22Rv1 (cell line): ENCODE measurements around the gene PRSS36.
A peak's percentile ranks its signal among the peaks of the same experiment; 100 is the strongest.
"Not testable (repeated sequence)": the region's sequence is repeated elsewhere in the genome, so short reads cannot be mapped to it uniquely, and the experiment has no call there.

Source experiments
- H3K27ac ChIP-seq: fragments of 450-650 bp; 2 replicates; pipeline ENCODE4 v1.5.1; 2017
- CTCF ChIP-seq: fragments of 450-650 bp; IDR thresholded peaks from 2 replicates; pipeline ENCODE4 v1.5.1; 2017; ENCODE audit warnings: mild to moderate bottlenecking
- ZFX ChIP-seq: fragments of 450-650 bp; IDR thresholded peaks from 2 replicates; pipeline ENCODE4 v1.6.1; 2017; ENCODE audit warnings: antibody characterized with exemption, borderline replicate concordance

PRSS36 gene

GRCh38 chr16:31145398-31145990 is 4.4 kb downstream of the PRSS36 start:
- H3K27ac ChIP-seq: no peak overlapping the region
- no peak for TF ChIP-seq ZFX
- TF ChIP-seq CTCF: no peak

GRCh38 chr16:31144418-31144817 is 5.4 kb downstream of the PRSS36 start:
- not testable (repeated sequence) for H3K27ac ChIP-seq

GRCh38 chr16:31143694-31144148 is 6.1 kb downstream of the PRSS36 start:
- no peak for TF ChIP-seq CTCF
- no peak for TF ChIP-seq ZFX

GRCh38 chr16:31143011-31143693 is 6.7 kb downstream of the PRSS36 start:
- TF ChIP-seq ZFX (no peak), CTCF (no peak)

More at GRCh38 chr16:31143694-31144148, 6.1 kb downstream of the PRSS36 start:
- H3K27ac ChIP-seq: no peak overlapping the region

GRCh38 chr16:31142109-31143010 is 7.5 kb downstream of the PRSS36 start:
- H3K27ac ChIP-seq: peak overlapping the region; percentile 81
- TF ChIP-seq ZFX: no peak
- peak; percentile 98 for TF ChIP-seq CTCF

More at GRCh38 chr16:31143011-31143693, 6.7 kb downstream of the PRSS36 start:
- peak overlapping the region; percentile 81 for H3K27ac ChIP-seq

- TF ChIP-seq CTCF (no peak), ZFX (no peak)
- peak overlapping the region; percentile 81 for H3K27ac ChIP-seq
These were observed 8.3 kb downstream of the PRSS36 start for GRCh38 chr16:31141489-31142108.

- peak overlapping the region; percentile 81 for H3K27ac ChIP-seq
These were observed 8.8 kb downstream of the PRSS36 start for GRCh38 chr16:31141071-31141469.
